HG03558 (cell line): ENCODE data around the gene ITLN1.
A peak's percentile ranks its signal among the peaks of the same experiment; 100 is the strongest.
"Not testable (repeated sequence)": the region's sequence is repeated elsewhere in the genome, so short reads cannot be mapped to it uniquely, and the experiment has no call there.

Source experiments
- ATAC-seq: cut with Tn5 transposase; IDR thresholded peaks from one replicate; pipeline ENCODE4 v1.9.1; 2021; ENCODE audit warnings: moderate number of reproducible peaks; ENCODE audit not compliant: unreplicated experiment; ENCODE audit errors: extremely low read depth

Gene ITLN1

DNA sequence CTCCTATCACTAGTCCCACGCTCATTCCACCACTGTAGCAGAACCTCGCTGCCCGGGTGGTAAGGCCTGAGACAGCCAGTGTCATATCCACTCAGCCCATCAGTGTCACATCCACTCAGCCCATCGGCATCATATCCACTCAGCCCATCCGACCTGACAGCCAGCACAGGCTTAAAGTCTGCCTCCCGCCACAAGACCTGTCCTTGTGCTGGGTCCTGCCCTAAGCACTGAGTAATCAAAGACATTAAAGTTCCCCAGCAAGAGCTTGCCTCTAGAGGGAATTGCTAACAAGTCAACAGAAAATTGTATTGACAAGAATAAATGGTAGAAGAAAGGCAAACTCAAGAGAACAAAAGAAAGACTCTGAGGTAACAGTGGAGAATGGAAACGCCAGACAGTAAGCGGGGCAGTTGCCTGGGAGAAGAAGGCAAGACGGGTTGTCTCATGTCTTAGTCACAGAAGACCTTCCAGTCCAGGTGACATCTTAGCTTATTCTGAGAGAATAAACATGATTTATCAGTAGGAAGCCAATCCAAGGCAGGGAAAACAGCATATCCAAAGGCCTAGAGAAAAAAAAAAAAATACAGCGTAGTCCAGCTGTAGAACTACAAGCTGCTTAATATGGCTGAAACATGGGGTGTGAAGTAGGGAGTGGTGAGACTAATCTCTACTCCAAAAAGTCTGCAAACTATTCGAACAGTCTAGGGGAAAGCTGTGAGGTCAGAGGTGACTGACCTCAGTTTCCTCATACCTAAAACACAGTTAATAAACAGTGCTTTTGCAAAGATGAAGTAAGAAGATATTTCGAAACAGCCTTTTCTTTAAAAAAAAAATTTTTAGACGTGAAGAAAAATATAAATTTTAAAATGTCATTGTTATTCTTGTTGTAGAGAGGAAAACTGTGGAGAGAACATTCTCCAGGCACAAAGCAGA is 1.1 kb downstream of the ITLN1 start:
- no peak for ATAC-seq

GRCh38 chr1:160882582-160882981 is 2.4 kb downstream of the ITLN1 start:
- no peak for ATAC-seq

GRCh38 chr1:160881264-160881663 is 3.7 kb downstream of the ITLN1 start:
- ATAC-seq: not testable (repeated sequence)

- ATAC-seq: no peak
These were observed 4.8 kb downstream of the ITLN1 start for GRCh38 chr1:160880216-160880615.

DNA sequence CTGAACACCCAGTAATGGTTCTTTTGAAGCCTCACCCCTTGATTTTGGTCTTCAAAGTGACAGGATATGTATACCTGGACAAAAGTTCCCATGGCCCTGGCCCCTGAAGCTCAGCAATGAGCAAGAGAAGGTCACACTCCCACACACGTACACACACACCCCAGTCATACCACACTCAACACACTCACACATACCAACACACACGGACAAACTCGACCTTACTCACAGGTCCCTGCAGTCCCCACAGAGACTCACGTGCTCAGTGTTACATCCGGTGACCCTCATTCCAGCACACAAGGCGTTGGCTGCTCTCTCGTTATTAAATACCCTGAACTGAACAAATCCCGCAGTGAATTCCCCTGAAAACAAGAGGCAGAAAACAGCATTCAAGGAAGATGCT is 5.9 kb downstream of the ITLN1 start:
- no peak for ATAC-seq

DNA sequence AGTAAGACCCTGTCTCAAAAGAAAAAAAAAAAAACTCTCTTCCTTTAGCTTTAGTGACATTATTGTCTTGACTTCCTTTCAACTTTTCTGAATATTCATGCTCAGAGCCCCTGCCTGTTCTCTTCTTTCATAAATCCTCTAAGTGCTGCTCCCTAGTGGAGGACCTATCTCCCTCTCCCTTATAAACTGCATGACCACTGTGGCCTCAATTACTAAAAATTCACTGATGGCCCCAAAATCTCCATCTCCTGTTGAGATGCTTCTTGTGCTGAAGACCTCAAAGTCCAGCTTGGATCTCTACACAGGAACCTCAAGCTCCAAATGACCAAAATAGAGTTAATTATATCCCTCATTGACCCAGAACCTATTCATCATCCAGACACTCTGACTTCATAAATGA is 7.8 kb downstream of the ITLN1 start:
- no peak for ATAC-seq

DNA sequence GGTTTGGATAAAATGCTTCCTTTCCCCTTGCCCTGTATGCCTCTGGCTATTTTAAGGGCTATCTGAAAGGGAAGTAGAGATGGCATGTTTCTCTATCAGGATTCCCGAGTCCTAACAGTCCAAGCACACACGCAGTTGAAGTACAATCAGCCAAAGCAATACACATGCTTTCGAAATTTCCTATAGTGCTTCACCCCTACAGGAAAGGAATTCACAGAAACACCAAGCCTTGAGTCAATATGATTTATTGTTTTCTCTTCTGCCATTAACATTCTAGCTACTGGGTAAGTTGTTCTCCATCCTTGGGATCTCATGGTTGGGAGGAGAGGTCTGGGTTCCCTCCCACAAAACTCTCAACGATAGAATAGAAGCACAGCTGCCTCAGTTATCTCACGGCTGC is 8.7 kb downstream of the ITLN1 start:
- ATAC-seq: no peak

DNA sequence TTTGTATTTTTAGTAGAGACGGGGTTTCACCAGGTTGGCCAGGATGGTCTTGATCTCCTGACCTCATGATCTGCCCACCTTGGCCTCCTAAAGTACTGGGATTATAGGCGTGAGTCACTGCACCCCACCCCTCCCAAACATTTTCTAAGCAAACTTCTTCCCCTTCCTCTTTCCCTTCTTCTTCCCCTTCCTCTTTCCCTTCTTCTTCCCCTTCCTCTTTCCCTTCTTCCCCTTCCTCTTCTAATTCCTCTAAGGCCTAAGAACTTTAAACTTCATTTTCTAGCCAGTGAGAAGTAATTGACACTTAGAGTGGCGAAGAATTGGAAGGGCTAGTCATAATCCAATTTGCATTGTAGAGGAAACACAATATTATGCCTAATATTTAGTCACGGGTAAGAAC is 9.4 kb downstream of the ITLN1 start:
- not testable (repeated sequence) for ATAC-seq

DNA sequence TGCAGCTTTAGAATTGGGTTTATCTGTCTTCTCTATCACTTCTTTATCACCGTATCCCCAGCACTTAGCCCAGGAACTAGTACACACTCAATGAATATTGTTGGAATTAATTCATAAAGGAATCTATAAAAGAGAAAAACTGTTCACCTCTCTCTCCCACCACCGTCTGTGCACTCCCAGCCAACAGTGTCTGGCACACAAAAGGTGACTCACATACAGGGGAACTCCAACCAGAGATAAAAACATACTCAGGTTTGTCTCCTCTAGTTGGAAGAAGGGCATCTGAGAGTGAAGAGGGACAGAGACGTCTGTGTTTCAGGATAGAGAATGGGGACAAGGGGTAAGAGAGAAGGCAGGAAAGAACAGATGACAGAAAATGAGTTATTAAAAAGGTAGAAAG is 10.0 kb downstream of the ITLN1 start:
- ATAC-seq: no peak

GRCh38 chr1:160868141-160868540 is 16.8 kb downstream of the ITLN1 start:
- no peak for ATAC-seq

- not testable (repeated sequence) for ATAC-seq
These were observed 17.3 kb downstream of the ITLN1 start for GRCh38 chr1:160867651-160868050.

DNA sequence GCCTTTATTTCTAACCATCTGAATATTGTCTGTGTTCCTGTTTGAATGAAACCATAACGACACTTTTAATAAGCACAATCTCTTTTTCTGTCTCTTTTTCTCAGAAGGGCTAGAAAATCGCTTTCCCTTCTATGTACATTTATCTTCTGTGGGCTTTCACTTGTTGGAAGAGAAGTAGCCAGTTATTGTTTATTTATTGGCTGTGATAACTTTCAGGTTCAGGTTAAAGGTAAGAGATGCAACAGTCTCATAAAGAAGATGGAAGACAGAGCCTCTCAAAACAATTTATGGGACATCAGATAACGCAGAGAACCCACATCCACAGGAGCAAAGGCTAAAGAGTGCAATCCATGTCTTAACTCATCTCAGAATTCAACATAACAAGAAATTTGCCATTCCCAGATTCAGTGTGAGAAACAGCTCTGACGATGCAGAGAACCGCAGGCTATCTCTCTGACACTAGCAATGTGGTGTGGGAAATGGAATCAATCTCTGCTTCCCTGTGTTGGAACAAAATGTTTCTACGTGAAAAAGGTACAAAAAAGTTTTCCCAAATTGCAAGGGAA is 18.2 kb downstream of the ITLN1 start:
- no peak for ATAC-seq

GRCh38 chr1:160866001-160866694 is 18.8 kb downstream of the ITLN1 start:
- no peak for ATAC-seq

DNA sequence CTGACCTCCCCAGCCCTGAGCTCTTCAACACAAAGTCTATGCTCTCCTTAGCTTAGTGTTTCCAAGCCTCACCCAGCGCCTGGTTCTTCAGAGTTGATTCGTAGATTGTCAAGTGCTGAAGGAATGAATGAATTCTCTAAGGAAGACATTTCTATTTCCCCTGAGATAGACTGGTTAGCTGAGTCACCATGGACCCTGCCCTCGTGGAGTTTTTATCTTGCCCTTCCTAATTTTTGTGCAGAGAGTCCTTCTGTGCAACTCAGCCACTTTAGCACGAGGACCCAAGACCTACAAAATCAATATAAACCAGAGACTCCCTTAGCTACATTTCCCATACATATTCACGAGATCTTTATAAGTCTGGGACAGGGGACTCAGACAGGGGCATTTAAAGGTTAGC is 19.6 kb downstream of the ITLN1 start:
- no peak for ATAC-seq

DNA sequence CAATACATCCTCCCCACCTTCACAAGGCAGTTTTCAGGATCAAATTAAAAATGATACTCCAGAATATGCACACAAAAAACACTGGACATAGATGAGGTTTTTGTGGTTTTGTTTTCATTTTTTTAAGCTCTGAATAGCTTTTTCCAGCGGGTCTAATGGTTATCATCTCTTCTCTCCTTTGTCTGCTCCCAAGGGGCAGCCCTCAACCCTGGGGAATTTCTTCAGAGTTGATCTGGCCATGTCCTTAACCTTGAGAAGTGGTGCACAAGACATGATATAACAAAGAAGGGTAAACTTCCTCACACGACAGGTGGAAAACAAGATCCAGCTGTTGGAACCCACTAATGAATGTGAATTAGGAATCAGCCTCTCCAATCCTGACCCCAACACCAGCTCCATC is 20.8 kb downstream of the ITLN1 start:
- no peak for ATAC-seq

DNA sequence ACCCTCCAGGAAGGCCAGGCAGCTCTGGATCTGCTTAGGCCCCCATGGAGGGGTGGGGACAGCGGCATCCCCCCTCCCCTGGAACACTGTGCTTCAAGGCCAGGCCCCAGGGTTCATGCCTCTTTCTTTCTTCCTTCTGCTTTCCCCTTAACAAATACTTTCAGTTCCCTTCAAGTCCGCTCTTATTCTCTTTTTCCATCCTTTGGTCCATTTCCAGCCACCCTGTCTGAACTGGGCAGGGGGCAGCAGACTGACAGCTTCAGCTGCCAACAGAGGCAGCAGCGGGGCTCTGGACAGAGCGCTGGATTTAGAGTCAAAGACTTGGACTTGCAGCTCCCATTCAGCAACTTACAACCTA is 21.2 kb downstream of the ITLN1 start:
- ATAC-seq: no peak

GRCh38 chr1:160863061-160863773 is 21.8 kb downstream of the ITLN1 start:
- no peak for ATAC-seq

DNA sequence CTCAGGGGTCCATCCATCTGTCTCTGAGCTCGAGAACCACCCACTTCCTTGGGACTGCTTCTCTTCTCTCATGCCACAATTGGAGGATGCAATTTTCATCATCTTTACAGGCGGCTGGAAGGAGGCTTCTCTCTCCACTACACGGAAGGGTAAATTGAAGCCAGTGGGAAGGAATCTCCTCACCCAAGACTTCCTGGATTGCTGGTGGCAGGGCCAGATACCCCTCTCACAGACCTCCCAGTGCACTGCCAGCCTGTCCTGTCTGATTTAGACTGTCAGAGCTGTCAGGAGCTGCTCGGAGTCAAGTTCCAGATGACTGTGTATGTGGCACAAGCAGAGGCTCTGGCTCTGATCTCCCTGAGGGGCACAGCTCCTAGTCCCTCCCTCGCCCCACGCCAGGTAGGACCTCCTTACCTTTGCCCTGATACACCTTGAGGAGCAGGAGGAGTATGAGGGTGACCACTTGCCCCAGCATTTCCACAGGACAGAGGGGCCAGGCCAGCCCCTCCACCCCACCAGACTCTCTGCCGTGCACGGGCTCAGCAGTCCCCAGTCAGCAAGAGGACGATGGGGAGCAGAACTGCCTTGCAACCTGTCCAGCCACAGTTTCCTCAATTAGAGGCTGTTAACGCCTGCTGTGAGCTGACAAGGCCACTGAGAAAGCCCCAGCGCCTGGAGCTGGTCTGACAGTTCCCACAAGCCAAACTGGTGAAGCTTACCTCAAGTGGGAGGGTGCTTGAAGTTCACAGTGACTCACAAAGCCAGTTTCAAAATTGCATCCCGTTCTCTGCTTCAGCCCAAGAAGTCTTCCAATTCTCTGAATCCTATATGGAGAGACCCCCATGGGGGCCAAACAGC is 22.5 kb downstream of the ITLN1 start, which contains the start of gene CD244:
Gene CD244, minus strand, starts transcription at position 685 of the 858 bp plus-strand sequence. Its CDS starts 210 bp downstream, at position 475.
- ATAC-seq: peak; percentile 54

DNA sequence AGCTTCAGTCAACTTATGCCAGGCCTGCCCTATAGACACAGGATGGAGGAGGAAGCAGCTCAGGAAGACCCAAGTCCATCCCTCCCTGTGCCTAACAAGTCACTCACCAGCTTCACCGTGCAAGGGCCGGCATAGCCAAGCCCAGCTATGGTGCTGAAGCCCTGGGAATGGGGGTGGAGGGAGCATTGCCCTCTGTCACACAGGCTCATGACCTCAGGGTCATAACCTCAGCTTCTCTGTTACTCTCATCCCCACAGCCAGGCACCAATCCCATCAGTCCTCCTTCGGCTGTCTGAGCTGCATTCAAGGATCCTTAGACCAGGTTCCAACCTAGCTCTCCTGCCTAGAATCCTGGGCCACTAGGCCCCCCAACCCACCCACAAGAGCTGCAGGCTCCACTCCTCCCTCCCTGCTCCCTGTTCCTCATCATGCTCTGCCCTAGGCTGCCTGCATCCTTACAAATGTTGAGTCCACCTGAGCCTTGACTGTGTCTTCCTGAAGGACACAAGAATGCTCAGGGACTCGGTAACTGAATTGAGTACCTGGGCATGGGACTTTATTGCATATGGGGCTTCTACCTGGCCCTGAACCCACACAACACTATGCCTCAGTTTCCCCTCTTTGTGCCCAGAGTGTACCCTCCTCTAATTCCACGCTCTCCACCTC is 24.0 kb downstream of the ITLN1 start:
- no peak for ATAC-seq
